Trophoblast cell (in vitro differentiated cells and primary cell): ENCODE measurements around the gene FGD5.

ENCODE experiments used
- DNase-seq, 2 donors: peaks; one replicate each; pipeline ENCODE4 v3.0.0-alpha.2; 2016
- H2AFZ ChIP-seq: 2 replicates; pipeline ENCODE4 v1.6.1; 2013; ENCODE audit warnings: low read length, moderate library complexity, mild to moderate bottlenecking; ENCODE audit not compliant: insufficient read depth, poor library complexity
- H2AK5ac ChIP-seq: 2 replicates; pipeline ENCODE4 v1.6.1; 2013; ENCODE audit warnings: mild to moderate bottlenecking, low read length
- H2BK120ac ChIP-seq: 2 replicates; pipeline ENCODE4 v1.6.1; 2013; ENCODE audit warnings: low read length, mild to moderate bottlenecking, moderate library complexity; ENCODE audit not compliant: insufficient read depth, poor library complexity
- H2BK12ac ChIP-seq: 2 replicates; pipeline ENCODE4 v1.6.1; 2013; ENCODE audit warnings: mild to moderate bottlenecking, low read length, moderate library complexity
- H2BK5ac ChIP-seq: 2 replicates; pipeline ENCODE4 v1.6.1; 2013; ENCODE audit warnings: low read length, low read depth, moderate library complexity, mild to moderate bottlenecking; ENCODE audit not compliant: poor library complexity
- H3K14ac ChIP-seq: 2 replicates; pipeline ENCODE4 v1.6.1; 2013; ENCODE audit warnings: mild to moderate bottlenecking, low read length
- H3K18ac ChIP-seq: 2 replicates; pipeline ENCODE4 v1.6.1; 2013; ENCODE audit warnings: mild to moderate bottlenecking, low read length
- H3K23ac ChIP-seq: 2 replicates; pipeline ENCODE4 v1.6.1; 2013; ENCODE audit warnings: low read length
- H3K27ac ChIP-seq: 2 replicates; pipeline ENCODE4 v1.5.1; 2013; ENCODE audit warnings: low read depth, mild to moderate bottlenecking, inconsistent platforms, low read length, moderate library complexity
- H3K27me3 ChIP-seq: 2 replicates; pipeline ENCODE4 v1.6.1; 2013; ENCODE audit warnings: inconsistent platforms, mild to moderate bottlenecking, low read length, moderate library complexity; ENCODE audit not compliant: insufficient read depth
- H3K36me3 ChIP-seq, 2 experiments: 1 replicate in 1 of 2; 2 replicates in 1 of 2; pipeline ENCODE4 v1.6.1; 2013; ENCODE audit warnings: low read length in 2 of 2, mild to moderate bottlenecking in 2 of 2, moderate library complexity in 1 of 2; ENCODE audit not compliant: insufficient read depth in 2 of 2, control insufficient read depth in 1 of 2
- H3K4ac ChIP-seq: 2 replicates; pipeline ENCODE4 v1.6.1; 2013; ENCODE audit warnings: low read depth, mild to moderate bottlenecking, low read length, moderate library complexity
- H3K4me1 ChIP-seq, 2 experiments: 1 replicate in 1 of 2; 2 replicates in 1 of 2; pipeline ENCODE4 v1.6.1; 2013; ENCODE audit warnings: low read length in 2 of 2, mild to moderate bottlenecking in 2 of 2, moderate library complexity in 1 of 2; ENCODE audit not compliant: insufficient read depth in 2 of 2, control insufficient read depth in 1 of 2
- H3K4me2 ChIP-seq: 2 replicates; pipeline ENCODE4 v1.6.1; 2013; ENCODE audit warnings: inconsistent platforms, mild to moderate bottlenecking, low read length, moderate library complexity
- H3K4me3 ChIP-seq: 2 replicates; pipeline ENCODE4 v1.5.1; 2013; ENCODE audit warnings: mild to moderate bottlenecking, low read depth, low read length, inconsistent platforms
- H3K79me1 ChIP-seq: one replicate; pipeline ENCODE4 v1.6.1; 2013; ENCODE audit warnings: low read length
- H3K79me2 ChIP-seq: 2 replicates; pipeline ENCODE4 v1.6.1; 2013; ENCODE audit warnings: low read length, mild to moderate bottlenecking; ENCODE audit not compliant: control insufficient read depth, insufficient read depth, poor library complexity
- H3K9ac ChIP-seq: 2 replicates; pipeline ENCODE4 v1.6.1; 2013; ENCODE audit warnings: mild to moderate bottlenecking, low read length
- H3K9me3 ChIP-seq: 2 replicates; pipeline ENCODE4 v1.6.1; 2013; ENCODE audit warnings: low read depth, mild to moderate bottlenecking, control low read depth, inconsistent platforms, low read length; ENCODE audit not compliant: insufficient read depth
- H4K12ac ChIP-seq: 2 replicates; pipeline ENCODE4 v1.6.1; 2013; ENCODE audit warnings: low read depth, mild to moderate bottlenecking, low read length, moderate library complexity
- H4K8ac ChIP-seq: 2 replicates; pipeline ENCODE4 v1.6.1; 2013; ENCODE audit warnings: low read depth, mild to moderate bottlenecking, low read length, moderate library complexity
- H4K91ac ChIP-seq: one replicate; pipeline ENCODE4 v1.6.1; 2013; ENCODE audit warnings: low read depth, mild to moderate bottlenecking, low read length, moderate library complexity
- WGBS: extraction: QIAGEN DNeasy Blood & Tissue Kit; methylation state at CpG from one replicate; pipeline ENCODE4 v1.1.7; 2013; ENCODE audit warnings: missing lambda C conversion rate; ENCODE audit not compliant: insufficient read length, insufficient coverage; ENCODE audit errors: extremely low coverage; 5-methylcytosine and 5-hydroxymethylcytosine counted together

FGD5 gene

GRCh38 chr3:14866627-14867026, 47.9 kb downstream of the FGD5 start:
- no peaks in the 10 kb centered on the region for H3K27me3 ChIP-seq
- H3K4ac ChIP-seq = no peak overlapping the region
- H2AK5ac ChIP-seq = no peak overlapping the region
- H2BK12ac ChIP-seq = no peak overlapping the region
- no peaks in the 10 kb centered on the region for H3K9me3 ChIP-seq
- H2AFZ ChIP-seq = no peak overlapping the region
- H4K8ac ChIP-seq = no peak overlapping the region
- no peak overlapping the region for H3K4me2 ChIP-seq
- H2BK5ac ChIP-seq = no peak overlapping the region
- no peaks in the 10 kb centered on the region for H3K79me1 ChIP-seq
- H3K14ac ChIP-seq = no peak overlapping the region
- peaks cover 4% of the 10 kb centered on the region in 2 experiments for H3K36me3 ChIP-seq
- DNase-seq = no peak
- H3K27ac ChIP-seq = no peak overlapping the region
- H3K79me2 ChIP-seq = no peaks in the 10 kb centered on the region
- H4K91ac ChIP-seq = no peak overlapping the region
- peaks cover 0 to 2% of the 10 kb centered on the region in 2 experiments for H3K4me1 ChIP-seq
- H4K12ac ChIP-seq = no peak overlapping the region
- H3K23ac ChIP-seq = no peak overlapping the region
- H2BK120ac ChIP-seq = no peak overlapping the region
- no peak overlapping the region for H3K4me3 ChIP-seq
- WGBS = no CpG with 5 or more reads among the region's 5 CpGs
- H3K18ac ChIP-seq = no peak overlapping the region
- H3K9ac ChIP-seq = no peak overlapping the region

DNA sequence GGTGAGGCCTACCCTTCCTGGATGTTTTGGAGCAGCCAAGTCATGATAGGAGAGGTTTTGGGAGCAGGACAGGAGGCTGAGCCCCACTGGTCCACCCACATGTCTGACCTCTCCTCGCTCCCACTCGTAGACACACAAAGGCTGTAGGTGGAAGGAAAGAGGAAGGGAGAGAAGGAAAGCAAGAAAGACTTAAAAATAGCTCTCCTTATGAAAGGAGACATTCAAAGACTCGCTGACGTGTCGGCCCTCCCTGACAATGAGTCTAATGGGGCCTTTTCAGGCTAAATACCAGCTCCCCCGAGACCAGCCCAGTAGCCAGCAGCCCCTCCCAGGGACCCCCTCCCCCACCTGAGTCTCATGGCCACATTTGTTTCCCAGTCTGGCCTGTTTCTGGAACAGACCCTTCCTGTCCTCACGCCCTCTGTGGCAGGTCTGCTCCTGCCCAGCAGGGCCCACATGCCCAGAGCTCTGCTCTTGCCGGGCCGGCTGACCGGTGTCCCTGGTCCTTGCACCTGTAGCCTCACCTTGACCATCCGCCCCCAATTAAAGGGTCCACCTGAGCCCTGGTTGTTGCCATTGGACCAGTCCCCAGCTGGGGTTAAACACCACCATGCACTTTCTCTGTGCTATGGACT, 49.3 kb downstream of the FGD5 start:
- Histone ChIP-seq H3K4me3 (no peak overlapping the region), H3K4me2 (no peak overlapping the region), H2BK5ac (no peak overlapping the region), H2AK5ac (no peak overlapping the region), H3K36me3 (peaks cover 4% of the 10 kb centered on the region in 2 experiments), H4K12ac (no peak overlapping the region), H3K27me3 (no peaks in the 10 kb centered on the region), H3K4ac (no peak overlapping the region), H2BK120ac (no peak overlapping the region), H3K23ac (no peak overlapping the region), H2AFZ (no peak overlapping the region), H4K91ac (no peak overlapping the region), H3K4me1 (peaks cover 0 to 3% of the 10 kb centered on the region in 2 experiments), H4K8ac (no peak overlapping the region), H3K9me3 (no peaks in the 10 kb centered on the region), H2BK12ac (no peak overlapping the region), H3K79me1 (no peaks in the 10 kb centered on the region), H3K14ac (no peak overlapping the region), H3K27ac (no peak overlapping the region), H3K9ac (no peak overlapping the region), H3K18ac (no peak overlapping the region), H3K79me2 (no peaks in the 10 kb centered on the region)
- WGBS = no CpG with 5 or more reads among the region's 11 CpGs
- no peak for DNase-seq

- Histone ChIP-seq H4K91ac (no peak overlapping the region), H3K9me3 (no peaks in the 10 kb centered on the region), H2BK12ac (no peak overlapping the region), H2AFZ (no peak overlapping the region), H2BK5ac (no peak overlapping the region), H3K4ac (no peak overlapping the region), H3K79me2 (no peaks in the 10 kb centered on the region), H3K23ac (no peak overlapping the region), H3K4me2 (no peak overlapping the region), H3K18ac (no peak overlapping the region), H4K12ac (no peak overlapping the region), H3K14ac (no peak overlapping the region), H3K27ac (no peak overlapping the region), H3K27me3 (no peaks in the 10 kb centered on the region), H2AK5ac (no peak overlapping the region), H3K79me1 (no peaks in the 10 kb centered on the region), H3K36me3 (no peaks in the 10 kb centered on the region), H3K4me1 (peaks cover 0 to 3% of the 10 kb centered on the region in 2 experiments), H4K8ac (no peak overlapping the region), H2BK120ac (no peak overlapping the region), H3K9ac (no peak overlapping the region), H3K4me3 (no peak overlapping the region)
- WGBS = no CpG with 5 or more reads among the region's 17 CpGs
- DNase-seq = no peak
Measured at GRCh38 chr3:14869917-14870782, 51.4 kb downstream of the FGD5 start.

DNA sequence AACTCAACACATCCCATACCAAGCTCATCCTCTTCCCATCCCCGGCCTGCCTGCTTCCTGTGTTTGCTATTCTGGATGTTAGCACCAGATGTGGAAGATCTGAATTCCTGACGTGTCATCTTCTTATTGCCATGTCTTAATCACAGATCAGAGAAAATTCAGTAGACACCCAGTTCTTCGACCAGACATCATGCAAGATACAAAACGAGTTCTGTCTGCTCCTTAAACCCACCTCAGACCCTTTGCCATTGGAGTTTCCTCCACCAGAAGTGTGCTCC, 52.0 kb downstream of the FGD5 start:
- no peak overlapping the region for H3K4ac ChIP-seq
- no peak overlapping the region for H3K14ac ChIP-seq
- H4K12ac ChIP-seq = no peak overlapping the region
- no peak overlapping the region for H2BK5ac ChIP-seq
- H3K18ac ChIP-seq = no peak overlapping the region
- H3K9ac ChIP-seq = no peak overlapping the region
- H3K4me3 ChIP-seq = no peak overlapping the region
- H2AK5ac ChIP-seq = no peak overlapping the region
- peaks cover 0 to 3% of the 10 kb centered on the region in 2 experiments for H3K4me1 ChIP-seq
- H3K79me2 ChIP-seq = no peaks in the 10 kb centered on the region
- H3K4me2 ChIP-seq = no peak overlapping the region
- H3K79me1 ChIP-seq = no peaks in the 10 kb centered on the region
- H3K27me3 ChIP-seq = no peaks in the 10 kb centered on the region
- no peak overlapping the region for H3K23ac ChIP-seq
- no CpG with 5 or more reads among the region's 4 CpGs for WGBS
- no peaks in the 10 kb centered on the region for H3K36me3 ChIP-seq
- no peak for DNase-seq
- no peak overlapping the region for H2BK12ac ChIP-seq
- H3K9me3 ChIP-seq = no peaks in the 10 kb centered on the region
- no peak overlapping the region for H2AFZ ChIP-seq
- H4K8ac ChIP-seq = no peak overlapping the region
- no peak overlapping the region for H3K27ac ChIP-seq
- no peak overlapping the region for H2BK120ac ChIP-seq
- H4K91ac ChIP-seq = no peak overlapping the region
